ELR (cell line): ENCODE data around the gene GNG2.

Experiments
- DNase-seq: peaks from one replicate; pipeline ENCODE4 v3.0.0-alpha.2; 2015; ENCODE audit warnings: low read depth

Gene GNG2

GRCh38 chr14:51942971-51943370 lies 82.6 kb downstream of the GNG2 start:
- DNase-seq: no peak

- DNase-seq: no peak
Measured at GRCh38 chr14:51950007-51950406, 89.6 kb downstream of the GNG2 start.

GRCh38 chr14:51951656-51952055 lies 91.2 kb downstream of the GNG2 start:
- no peak for DNase-seq

GRCh38 chr14:51954031-51954430 lies 93.6 kb downstream of the GNG2 start:
- no peak for DNase-seq

GRCh38 chr14:51954657-51955056 lies 94.2 kb downstream of the GNG2 start:
- DNase-seq: no peak

- DNase-seq: no peak
Measured at GRCh38 chr14:51957950-51958349, 97.5 kb downstream of the GNG2 start.

GRCh38 chr14:51959928-51960327 lies 99.5 kb downstream of the GNG2 start:
- DNase-seq: no peak

GRCh38 chr14:51960866-51961265 lies 100.5 kb downstream of the GNG2 start:
- DNase-seq: no peak

- peak; percentile 15 for DNase-seq
Measured at GRCh38 chr14:51962711-51963110, 102.3 kb downstream of the GNG2 start.

GRCh38 chr14:51963286-51963685 lies 102.9 kb downstream of the GNG2 start:
- no peak for DNase-seq

- no peak for DNase-seq
Measured at GRCh38 chr14:51967521-51967920, 107.1 kb downstream of the GNG2 start.

- no peak for DNase-seq
Measured at GRCh38 chr14:51969852-51970540, 109.6 kb downstream of the GNG2 start.

- DNase-seq: no peak
Measured at GRCh38 chr14:51972566-51972965, 112.2 kb downstream of the GNG2 start.

- no peak for DNase-seq
Measured at GRCh38 chr14:51977075-51977474, 116.7 kb downstream of the GNG2 start.

GRCh38 chr14:51978681-51979085 lies 118.3 kb downstream of the GNG2 start:
- no peak for DNase-seq

GRCh38 chr14:51979088-51979709 lies 118.8 kb downstream of the GNG2 start:
- peak; percentile 78 for DNase-seq

GRCh38 chr14:51981218-51981854 lies 120.9 kb downstream of the GNG2 start:
- no peak for DNase-seq

- no peak for DNase-seq
Measured at GRCh38 chr14:51988221-51988620, 127.8 kb downstream of the GNG2 start.

GRCh38 chr14:51989293-51990234 lies 129.2 kb downstream of the GNG2 start, which contains the start of gene RTRAF:
RTRAF (plus strand) TSS chr14:51989546; CDS start chr14:51989640, 94 bp downstream.
- peak; percentile 92 for DNase-seq

GRCh38 chr14:51990488-51990887 lies 130.1 kb downstream of the GNG2 start:
- no peak for DNase-seq

- no peak for DNase-seq
Measured at GRCh38 chr14:51993285-51993920, 133.0 kb downstream of the GNG2 start.
